ENCODE data around the gene SCAMP4. TPM values are rescaled to one million over a fixed set of nuclear protein-coding genes. Genes with fewer than 3 reads are reported as not detected.

SCAMP4 gene
- total and polyA plus RNA-seq, 2 donors, result 16.2 to 45.2 TPM

GRCh38 chr19:1862424-1863327 is 42.5 kb upstream of the SCAMP4 start:
- Histone ChIP-seq H3K27ac (ENCODE audit: low read depth) (peak overlapping the region; percentile 32), H3K4me1 (ENCODE audit: insufficient read depth) (no peaks in the 10 kb centered on the region), H3K36me3 (ENCODE audit: insufficient read depth) (no peaks in the 10 kb centered on the region), H3K4me3 (ENCODE audit: low read depth, low read length) (peak overlapping the region; percentile 88)
- no peak for DNase-seq (ENCODE audit: extremely low spot score)
- WGBS, result under 1% methylated on average over 109 of the region's 109 CpGs

- Histone ChIP-seq H3K27ac (ENCODE audit: low read depth) (peak within 1 kb of the TSS; percentile 65), H3K4me3 (ENCODE audit: low read depth, low read length) (peak within 1 kb of the TSS; percentile 88), H3K4me1 (ENCODE audit: insufficient read depth) (no peaks in the 10 kb centered on the region), H3K36me3 (ENCODE audit: insufficient read depth) (no peaks in the 10 kb centered on the region)
- DNase-seq (ENCODE audit: extremely low spot score), result no peak
- under 1% methylated on average over 59 of the region's 63 CpGs for WGBS
These were observed 41.9 kb upstream of the SCAMP4 start, which contains the start of gene KLF16 for GRCh38 chr19:1863328-1863637. KLF16 (minus strand) TSS chr19:1863579; CDS start chr19:1863497, 82 bp downstream.

GRCh38 chr19:1863638-1864479 is 41.3 kb upstream of the SCAMP4 start:
- no peak for DNase-seq (ENCODE audit: extremely low spot score)
- Histone ChIP-seq H3K27ac (ENCODE audit: low read depth) (peak overlapping the region; percentile 53), H3K36me3 (ENCODE audit: insufficient read depth) (no peaks in the 10 kb centered on the region), H3K4me3 (ENCODE audit: low read depth, low read length) (peak overlapping the region; percentile 88), H3K4me1 (ENCODE audit: insufficient read depth) (no peaks in the 10 kb centered on the region)
- under 1% methylated on average over 109 of the region's 115 CpGs for WGBS

- Histone ChIP-seq H3K4me1 (ENCODE audit: insufficient read depth) (no peaks in the 10 kb centered on the region), H3K36me3 (ENCODE audit: insufficient read depth) (no peaks in the 10 kb centered on the region), H3K4me3 (ENCODE audit: low read depth, low read length) (peak overlapping the region; percentile 88), H3K27ac (ENCODE audit: low read depth) (peak overlapping the region; percentile 53)
- DNase-seq (ENCODE audit: extremely low spot score), result no peak
- WGBS, result 6% methylated on average over 52 of the region's 52 CpGs
These were observed 40.6 kb upstream of the SCAMP4 start for GRCh38 chr19:1864480-1865171.

GRCh38 chr19:1865172-1866010 is 39.8 kb upstream of the SCAMP4 start:
- Histone ChIP-seq H3K36me3 (ENCODE audit: insufficient read depth) (no peaks in the 10 kb centered on the region), H3K4me1 (ENCODE audit: insufficient read depth) (no peaks in the 10 kb centered on the region), H3K4me3 (ENCODE audit: low read depth, low read length) (no peak overlapping the region), H3K27ac (ENCODE audit: low read depth) (peak overlapping the region; percentile 33)
- WGBS, result 86% methylated on average over 17 of the region's 17 CpGs
- DNase-seq (ENCODE audit: extremely low spot score), result no peak

GRCh38 chr19:1866693-1867348 is 38.4 kb upstream of the SCAMP4 start:
- DNase-seq (ENCODE audit: extremely low spot score), result no peak
- no peak overlapping the region for H3K27ac ChIP-seq (ENCODE audit: low read depth)
- H3K4me3 ChIP-seq (ENCODE audit: low read depth, low read length), result no peak overlapping the region
- H3K36me3 ChIP-seq (ENCODE audit: insufficient read depth), result no peaks in the 10 kb centered on the region
- WGBS, result 90% methylated on average over 8 of the region's 8 CpGs
- H3K4me1 ChIP-seq (ENCODE audit: insufficient read depth), result no peaks in the 10 kb centered on the region

- no peaks in the 10 kb centered on the region for H3K36me3 ChIP-seq (ENCODE audit: insufficient read depth)
- H3K4me3 ChIP-seq (ENCODE audit: low read depth, low read length), result no peak overlapping the region
- H3K4me1 ChIP-seq (ENCODE audit: insufficient read depth), result no peaks in the 10 kb centered on the region
- H3K27ac ChIP-seq (ENCODE audit: low read depth), result no peak overlapping the region
- no peak for DNase-seq (ENCODE audit: extremely low spot score)
- 87% methylated on average over 9 of the region's 9 CpGs for WGBS
These were observed 37.9 kb upstream of the SCAMP4 start for GRCh38 chr19:1867349-1867724.

GRCh38 chr19:1868971-1869370 is 36.2 kb upstream of the SCAMP4 start:
- no peak for DNase-seq (ENCODE audit: extremely low spot score)
- Histone ChIP-seq H3K27ac (ENCODE audit: low read depth) (no peak overlapping the region), H3K36me3 (ENCODE audit: insufficient read depth) (no peaks in the 10 kb centered on the region), H3K4me1 (ENCODE audit: insufficient read depth) (no peaks in the 10 kb centered on the region), H3K4me3 (ENCODE audit: low read depth, low read length) (no peak overlapping the region)
- WGBS, result 80% methylated on average over 7 of the region's 7 CpGs

GRCh38 chr19:1871140-1871597 is 34.0 kb upstream of the SCAMP4 start:
- H3K36me3 ChIP-seq (ENCODE audit: insufficient read depth), result no peaks in the 10 kb centered on the region
- H3K4me1 ChIP-seq (ENCODE audit: insufficient read depth), result no peaks in the 10 kb centered on the region
- no peak overlapping the region for H3K4me3 ChIP-seq (ENCODE audit: low read depth, low read length)
- 77% methylated on average over 15 of the region's 15 CpGs for WGBS
- H3K27ac ChIP-seq (ENCODE audit: low read depth), result no peak overlapping the region
- DNase-seq (ENCODE audit: extremely low spot score), result no peak

- no peak overlapping the region for H3K4me3 ChIP-seq (ENCODE audit: low read depth, low read length)
- H3K4me1 ChIP-seq (ENCODE audit: insufficient read depth), result no peaks in the 10 kb centered on the region
- no peaks in the 10 kb centered on the region for H3K36me3 ChIP-seq (ENCODE audit: insufficient read depth)
- no peak for DNase-seq (ENCODE audit: extremely low spot score)
- H3K27ac ChIP-seq (ENCODE audit: low read depth), result no peak overlapping the region
- WGBS, result 90% methylated on average over 13 of the region's 13 CpGs
These were observed 33.6 kb upstream of the SCAMP4 start for GRCh38 chr19:1871630-1872029.

GRCh38 chr19:1872807-1873523 is 32.2 kb upstream of the SCAMP4 start:
- no peak for DNase-seq (ENCODE audit: extremely low spot score)
- no peak overlapping the region for H3K27ac ChIP-seq (ENCODE audit: low read depth)
- no peak overlapping the region for H3K4me3 ChIP-seq (ENCODE audit: low read depth, low read length)
- no peaks in the 10 kb centered on the region for H3K4me1 ChIP-seq (ENCODE audit: insufficient read depth)
- 84% methylated on average over 25 of the region's 25 CpGs for whole genome bisulfite sequencing
- H3K36me3 ChIP-seq (ENCODE audit: insufficient read depth), result no peaks in the 10 kb centered on the region

Data from urinary bladder (tissue), 4 donors.